Measurements from ENCODE around the gene RNF150. TPM values are rescaled to one million over a fixed set of nuclear protein-coding genes. Genes with fewer than 3 reads are reported as not detected.

RNF150 gene
- polyA plus RNA-seq, 1 donor from 2014 or later: 15.3 TPM

DNA sequence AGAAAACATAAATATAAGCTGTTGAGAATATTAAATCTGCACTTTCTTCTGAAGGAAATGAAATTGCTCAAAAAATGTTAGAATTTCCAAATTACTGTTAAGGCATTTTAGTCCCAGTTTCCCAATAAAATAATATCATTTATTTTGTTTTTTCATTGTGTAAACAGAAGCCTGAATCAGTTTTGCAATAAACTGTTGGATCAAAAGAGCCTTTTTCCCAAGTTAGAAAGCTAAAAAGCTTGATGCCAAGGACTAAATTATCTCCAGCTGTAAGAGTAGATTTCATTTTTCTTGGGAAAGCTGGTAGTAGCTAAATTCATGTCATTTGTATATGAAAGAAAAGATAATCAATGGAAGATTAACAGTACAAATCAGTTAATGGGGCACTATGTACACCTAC lies 95.8 kb downstream of the RNF150 start:
- Histone ChIP-seq H3K36me3 (ENCODE audit: insufficient read depth, low read length) (no peaks in the 10 kb centered on the region), H3F3A (ENCODE audit: insufficient read depth, low read length, poor library complexity, severe bottlenecking) (no peaks in the 10 kb centered on the region), H3K4me3 (ENCODE audit: low read length) (no peak overlapping the region), H4K20me1 (ENCODE audit: insufficient read depth) (no peaks in the 10 kb centered on the region), H3K27me3 (ENCODE audit: insufficient read depth, low read depth, low read length) (no peaks in the 10 kb centered on the region), H3K9ac (ENCODE audit: low read length) (no peak overlapping the region), H3K9me3 (ENCODE audit: low read length) (peaks cover 3% of the 10 kb centered on the region), H2AFZ (ENCODE audit: low read depth, low read length) (no peak overlapping the region), H3K9me2 (ENCODE audit: insufficient read depth, low read length) (no peaks in the 10 kb centered on the region), H3K4me2 (ENCODE audit: low read length) (no peak overlapping the region), H3K27ac (ENCODE audit: low read length) (no peak overlapping the region), H3K79me2 (replicated peaks; ENCODE audit: insufficient read depth, low read length) (no peaks in the 10 kb centered on the region)
- TF ChIP-seq RAD21 (conservative IDR thresholded peaks at IDR 0.05) (no peak), EP300 (conservative IDR thresholded peaks at IDR 0.05; ENCODE audit: poor library complexity, severe bottlenecking) (no peak), MXI1 (conservative IDR thresholded peaks at IDR 0.05; ENCODE audit: poor library complexity, severe bottlenecking) (no peak), POLR2AphosphoS5 (IDR thresholded peaks at IDR 0.05) (no peak), EZH2 (IDR thresholded peaks at IDR 0.05; ENCODE audit: borderline replicate concordance, insufficient read depth, low read length, poor library complexity, severe bottlenecking) (no peak), SMC3 (conservative IDR thresholded peaks at IDR 0.05; ENCODE audit: poor library complexity) (no peak), REST (IDR thresholded peaks at IDR 0.05; ENCODE audit: borderline replicate concordance) (no peak), TAF1 (IDR thresholded peaks at IDR 0.05; ENCODE audit: low read depth) (no peak)
- TF ChIP-seq, protein P1, sequence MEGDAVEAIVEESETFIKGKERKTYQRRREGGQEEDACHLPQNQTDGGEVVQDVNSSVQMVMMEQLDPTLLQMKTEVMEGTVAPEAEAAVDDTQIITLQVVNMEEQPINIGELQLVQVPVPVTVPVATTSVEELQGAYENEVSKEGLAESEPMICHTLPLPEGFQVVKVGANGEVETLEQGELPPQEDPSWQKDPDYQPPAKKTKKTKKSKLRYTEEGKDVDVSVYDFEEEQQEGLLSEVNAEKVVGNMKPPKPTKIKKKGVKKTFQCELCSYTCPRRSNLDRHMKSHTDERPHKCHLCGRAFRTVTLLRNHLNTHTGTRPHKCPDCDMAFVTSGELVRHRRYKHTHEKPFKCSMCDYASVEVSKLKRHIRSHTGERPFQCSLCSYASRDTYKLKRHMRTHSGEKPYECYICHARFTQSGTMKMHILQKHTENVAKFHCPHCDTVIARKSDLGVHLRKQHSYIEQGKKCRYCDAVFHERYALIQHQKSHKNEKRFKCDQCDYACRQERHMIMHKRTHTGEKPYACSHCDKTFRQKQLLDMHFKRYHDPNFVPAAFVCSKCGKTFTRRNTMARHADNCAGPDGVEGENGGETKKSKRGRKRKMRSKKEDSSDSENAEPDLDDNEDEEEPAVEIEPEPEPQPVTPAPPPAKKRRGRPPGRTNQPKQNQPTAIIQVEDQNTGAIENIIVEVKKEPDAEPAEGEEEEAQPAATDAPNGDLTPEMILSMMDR (IDR thresholded peaks at IDR 0.05; ENCODE audit: poor library complexity, severe bottlenecking): no peak

DNA sequence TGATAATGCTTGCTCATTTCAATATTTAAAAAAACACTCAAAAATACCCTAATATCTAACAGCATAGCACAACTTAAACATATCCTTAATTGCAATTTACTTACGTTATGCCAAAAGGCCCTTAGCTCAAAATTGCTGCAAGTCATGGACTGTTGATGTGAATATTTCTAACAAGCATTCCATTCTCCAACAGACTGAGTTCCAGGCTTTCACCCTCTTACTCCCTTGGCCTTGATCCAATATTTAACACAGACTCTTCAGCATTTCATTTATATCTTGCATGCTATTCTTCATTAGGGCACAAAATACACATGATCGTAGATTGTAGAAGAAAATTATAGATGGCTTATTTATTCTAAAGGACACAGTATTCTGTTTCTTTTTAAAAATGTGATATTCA lies 96.5 kb downstream of the RNF150 start:
- TF ChIP-seq RAD21 (conservative IDR thresholded peaks at IDR 0.05) (no peak), EZH2 (IDR thresholded peaks at IDR 0.05; ENCODE audit: borderline replicate concordance, insufficient read depth, low read length, poor library complexity, severe bottlenecking) (no peak), TAF1 (IDR thresholded peaks at IDR 0.05; ENCODE audit: low read depth) (no peak), REST (IDR thresholded peaks at IDR 0.05; ENCODE audit: borderline replicate concordance) (no peak), SMC3 (conservative IDR thresholded peaks at IDR 0.05; ENCODE audit: poor library complexity) (no peak), EP300 (conservative IDR thresholded peaks at IDR 0.05; ENCODE audit: poor library complexity, severe bottlenecking) (no peak)
- Histone ChIP-seq H3K9ac (ENCODE audit: low read length) (no peak overlapping the region), H3F3A (ENCODE audit: insufficient read depth, low read length, poor library complexity, severe bottlenecking) (no peaks in the 10 kb centered on the region), H3K27ac (ENCODE audit: low read length) (no peak overlapping the region), H4K20me1 (ENCODE audit: insufficient read depth) (no peaks in the 10 kb centered on the region), H3K79me2 (replicated peaks; ENCODE audit: insufficient read depth, low read length) (no peaks in the 10 kb centered on the region), H3K4me2 (ENCODE audit: low read length) (no peak overlapping the region), H3K27me3 (ENCODE audit: insufficient read depth, low read depth, low read length) (no peaks in the 10 kb centered on the region), H3K4me3 (ENCODE audit: low read length) (no peak overlapping the region), H2AFZ (ENCODE audit: low read depth, low read length) (no peak overlapping the region), H3K9me2 (ENCODE audit: insufficient read depth, low read length) (no peaks in the 10 kb centered on the region), H3K36me3 (ENCODE audit: insufficient read depth, low read length) (no peaks in the 10 kb centered on the region), H3K9me3 (ENCODE audit: low read length) (peaks cover 3% of the 10 kb centered on the region)

Measured in neural cell (in vitro differentiated cells).